HG03139 (cell line): Measurements from ENCODE around the gene FAM110D.

ENCODE experiments used
- ATAC-seq: cut with Tn5 transposase; IDR thresholded peaks from one replicate; pipeline ENCODE4 v1.9.1; 2021; ENCODE audit not compliant: unreplicated experiment

FAM110D gene

GRCh38 chr1:26158908-26159742, at the start of gene FAM110D:
Gene FAM110D, plus strand, starts transcription at chr1:26159079. Its CDS starts 2,213 bp downstream, at chr1:26161292.
- ATAC-seq = no peak

- no peak for ATAC-seq
Observed at GRCh38 chr1:26109229-26110164, 49.4 kb upstream of the FAM110D start.

GRCh38 chr1:26110731-26111529, 47.9 kb upstream of the FAM110D start:
- peak; percentile 38 for ATAC-seq

DNA sequence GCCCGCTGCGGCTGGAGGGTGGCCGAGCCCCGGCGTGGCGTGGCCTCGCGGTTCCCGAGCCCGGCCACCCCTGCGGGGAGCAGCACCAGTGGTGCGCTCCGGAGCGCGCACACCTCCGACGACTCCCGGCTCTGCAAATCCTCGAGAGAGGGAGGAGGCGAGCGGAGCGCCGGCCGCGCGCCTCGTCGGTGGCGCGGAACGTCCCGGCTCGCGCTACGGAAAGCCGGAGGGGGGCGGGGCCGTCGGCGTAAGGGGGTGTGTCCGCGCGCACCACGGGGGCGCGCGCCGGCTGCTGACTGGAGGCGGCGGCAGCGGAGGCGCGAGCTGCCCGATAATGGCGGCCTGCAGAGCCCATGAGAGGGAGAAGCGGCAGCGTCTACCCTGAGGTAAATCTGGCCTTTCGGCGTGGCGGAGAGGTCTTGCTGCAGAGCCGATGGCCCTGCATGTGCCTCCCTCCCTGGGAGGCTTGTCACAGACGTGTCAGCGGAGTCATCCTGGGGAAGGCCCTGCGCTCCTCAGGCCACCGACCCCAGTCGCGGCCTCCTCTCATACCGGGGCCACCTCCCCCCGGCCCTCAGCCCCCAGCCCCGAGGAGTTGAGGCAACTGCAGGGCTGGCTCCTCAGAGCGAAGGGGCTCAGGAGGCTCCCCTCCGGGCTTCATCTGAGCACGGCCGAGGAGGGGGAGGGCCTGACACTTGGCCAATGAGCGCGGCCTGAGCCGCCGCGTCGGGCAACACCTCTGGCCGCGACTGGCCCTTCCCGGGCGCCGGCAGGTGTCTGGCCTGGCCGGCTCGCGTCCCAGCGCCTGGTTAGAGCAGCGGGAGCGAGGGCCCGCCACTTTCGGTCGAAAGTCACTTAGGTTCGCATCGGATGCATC, 47.1 kb upstream of the FAM110D start, which contains the start of gene PDIK1L:
Gene PDIK1L, plus strand, starts transcription at position 295 of the 877 bp plus-strand sequence. CDS start 2,485 bp downstream, outside the sequence.
- ATAC-seq = peak; percentile 69

GRCh38 chr1:26112407-26112775, 46.5 kb upstream of the FAM110D start:
- no peak for ATAC-seq

DNA sequence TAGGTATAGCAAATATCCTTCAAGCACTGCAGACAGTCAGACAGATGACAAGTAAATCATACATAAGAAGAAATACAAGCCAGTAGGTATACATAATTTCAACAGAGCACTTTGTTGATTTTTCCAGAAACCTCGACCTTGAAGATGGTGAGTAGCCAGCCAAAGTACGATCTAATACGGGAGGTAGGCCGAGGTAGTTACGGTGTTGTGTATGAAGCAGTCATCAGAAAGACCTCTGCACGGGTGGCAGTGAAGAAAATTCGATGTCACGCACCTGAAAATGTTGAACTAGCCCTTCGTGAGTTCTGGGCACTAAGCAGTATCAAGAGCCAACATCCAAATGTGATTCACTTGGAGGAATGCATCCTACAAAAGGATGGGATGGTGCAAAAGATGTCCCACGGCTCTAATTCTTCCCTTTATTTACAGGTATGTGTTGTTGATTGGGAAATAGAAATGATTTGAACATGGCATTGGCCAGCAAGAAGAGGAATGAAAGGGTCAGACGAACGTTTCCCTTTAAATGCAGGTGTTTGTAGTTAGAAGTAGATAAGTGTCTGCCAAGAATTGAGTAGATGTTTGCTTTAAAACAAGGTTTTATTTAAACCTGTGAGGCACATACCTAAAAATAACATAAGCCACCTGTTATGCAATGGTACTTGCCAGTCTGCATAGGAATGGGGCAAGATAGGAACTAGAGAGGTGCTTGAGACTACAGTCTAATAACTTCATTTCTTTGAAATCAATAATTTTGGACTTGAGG, 44.5 kb upstream of the FAM110D start:
- no peak for ATAC-seq

DNA sequence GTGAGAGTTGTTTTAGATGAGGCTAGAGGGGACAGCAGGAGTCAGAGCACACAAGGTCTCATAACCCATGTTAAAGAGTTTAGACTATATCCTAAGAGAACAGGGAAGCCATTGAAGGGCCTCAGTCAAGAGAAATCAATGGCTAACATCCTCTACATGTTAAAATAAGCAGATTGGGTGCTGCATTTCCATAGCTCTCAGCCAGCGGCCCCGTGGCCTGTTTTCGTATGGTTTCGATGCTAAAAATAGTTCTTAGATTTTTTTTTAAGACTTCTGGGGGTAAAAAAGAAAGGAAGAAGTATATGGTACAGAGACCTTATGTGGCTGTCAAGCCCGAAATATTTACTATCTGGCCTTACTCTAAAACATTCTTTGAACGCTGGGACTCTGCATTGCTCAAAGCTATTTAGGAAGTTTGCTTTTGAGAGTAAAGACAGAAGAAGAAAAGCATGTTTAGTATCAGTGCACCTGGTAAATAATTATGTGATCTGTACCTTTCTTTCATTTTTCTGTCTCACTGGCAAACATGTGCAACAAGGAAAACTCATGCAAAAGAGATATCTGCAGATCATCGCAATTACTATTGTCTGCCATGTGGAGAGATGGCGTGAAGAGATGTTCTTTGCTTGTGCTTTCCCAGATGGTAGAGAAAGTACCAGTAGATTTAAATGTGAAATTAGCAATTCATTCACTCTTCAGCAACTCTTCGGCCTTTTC, 38.8 kb upstream of the FAM110D start:
- no peak for ATAC-seq

DNA sequence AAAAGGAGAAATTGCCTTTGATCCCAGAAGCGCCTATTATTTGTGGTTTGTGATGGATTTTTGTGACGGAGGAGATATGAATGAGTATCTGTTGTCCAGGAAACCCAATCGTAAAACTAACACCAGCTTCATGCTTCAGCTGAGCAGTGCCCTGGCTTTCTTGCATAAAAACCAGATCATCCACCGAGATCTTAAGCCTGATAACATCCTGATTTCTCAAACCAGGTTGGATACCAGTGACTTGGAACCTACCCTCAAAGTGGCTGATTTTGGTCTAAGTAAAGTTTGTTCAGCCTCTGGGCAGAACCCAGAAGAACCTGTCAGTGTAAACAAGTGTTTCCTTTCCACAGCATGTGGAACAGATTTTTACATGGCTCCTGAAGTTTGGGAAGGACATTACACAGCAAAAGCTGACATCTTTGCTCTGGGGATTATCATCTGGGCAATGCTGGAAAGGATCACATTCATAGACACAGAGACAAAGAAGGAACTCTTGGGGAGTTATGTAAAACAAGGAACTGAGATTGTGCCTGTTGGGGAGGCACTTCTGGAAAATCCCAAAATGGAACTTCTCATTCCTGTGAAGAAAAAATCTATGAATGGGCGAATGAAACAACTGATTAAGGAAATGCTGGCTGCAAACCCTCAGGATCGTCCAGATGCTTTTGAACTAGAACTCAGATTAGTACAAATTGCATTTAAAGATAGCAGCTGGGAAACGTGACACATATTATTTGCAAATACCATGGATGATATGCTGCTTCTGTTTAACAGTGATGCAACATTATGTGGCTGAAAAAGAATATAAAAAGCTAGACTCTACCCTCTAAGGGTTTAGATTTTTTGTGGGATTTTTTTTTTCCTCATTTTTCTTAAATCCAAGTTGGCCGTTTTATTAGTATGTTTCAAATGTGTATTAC, 36.8 kb upstream of the FAM110D start:
- ATAC-seq = no peak

- no peak for ATAC-seq
Observed at GRCh38 chr1:26122988-26123973, 35.6 kb upstream of the FAM110D start.

- ATAC-seq = no peak
Observed at GRCh38 chr1:26124418-26125331, 34.2 kb upstream of the FAM110D start.

DNA sequence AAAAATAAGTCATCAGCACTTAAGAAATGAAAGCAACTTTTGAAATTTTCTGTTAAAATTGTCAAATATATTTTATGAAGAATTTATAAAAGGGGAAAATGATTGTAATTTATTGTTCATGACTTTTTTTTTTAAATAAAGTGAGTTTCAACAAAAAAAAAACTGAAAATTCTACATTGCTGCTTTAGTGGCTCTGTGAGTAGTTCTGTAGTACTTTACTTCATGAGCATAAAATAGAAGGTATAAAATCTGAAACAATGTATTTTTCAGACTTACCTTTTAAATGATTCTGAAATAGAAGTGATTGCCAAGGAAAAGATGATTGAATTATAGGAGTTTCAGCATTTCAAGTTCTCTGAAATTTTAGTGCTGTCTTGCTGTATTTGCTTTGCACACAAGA, 33.5 kb upstream of the FAM110D start:
- ATAC-seq = no peak

- ATAC-seq = no peak
Observed at GRCh38 chr1:26125946-26126320, 32.9 kb upstream of the FAM110D start.

GRCh38 chr1:26126321-26127084, 32.4 kb upstream of the FAM110D start:
- ATAC-seq = peak; percentile 62
